Jurkat, Clone E6-1 (cell line): ENCODE data around the gene TMEM219. TPM values are rescaled to one million over a fixed set of nuclear protein-coding genes. Genes with fewer than 3 reads are reported as not detected.
A peak's percentile ranks its signal among the peaks of the same experiment; 100 is the strongest.
"Not testable (repeated sequence)": the region's sequence is repeated elsewhere in the genome, so short reads cannot be mapped to it uniquely, and the experiment has no call there.

ENCODE experiments used
- DNase-seq: peaks from one replicate; pipeline ENCODE4 v3.0.0-alpha.2; 2011; ENCODE audit warnings: low read depth, low spot score
- H3K4me3 ChIP-seq: 2 replicates; pipeline ENCODE4 v1.5.1; 2011; ENCODE audit warnings: mild to moderate bottlenecking, low read length, control low read depth, moderate library complexity
- polyA plus RNA-seq: library from polyadenylated mRNA; unstranded; fragments of >200 nt; gene quantifications from one replicate; pipeline ENCODE4 v1.2.1, GENCODE V29; 2012; ENCODE audit warnings: missing spikeins; ENCODE audit not compliant: insufficient read length, insufficient read depth

The TMEM219 gene, protein sequence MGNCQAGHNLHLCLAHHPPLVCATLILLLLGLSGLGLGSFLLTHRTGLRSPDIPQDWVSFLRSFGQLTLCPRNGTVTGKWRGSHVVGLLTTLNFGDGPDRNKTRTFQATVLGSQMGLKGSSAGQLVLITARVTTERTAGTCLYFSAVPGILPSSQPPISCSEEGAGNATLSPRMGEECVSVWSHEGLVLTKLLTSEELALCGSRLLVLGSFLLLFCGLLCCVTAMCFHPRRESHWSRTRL
- 159 TPM for polyA plus RNA-seq

DNA sequence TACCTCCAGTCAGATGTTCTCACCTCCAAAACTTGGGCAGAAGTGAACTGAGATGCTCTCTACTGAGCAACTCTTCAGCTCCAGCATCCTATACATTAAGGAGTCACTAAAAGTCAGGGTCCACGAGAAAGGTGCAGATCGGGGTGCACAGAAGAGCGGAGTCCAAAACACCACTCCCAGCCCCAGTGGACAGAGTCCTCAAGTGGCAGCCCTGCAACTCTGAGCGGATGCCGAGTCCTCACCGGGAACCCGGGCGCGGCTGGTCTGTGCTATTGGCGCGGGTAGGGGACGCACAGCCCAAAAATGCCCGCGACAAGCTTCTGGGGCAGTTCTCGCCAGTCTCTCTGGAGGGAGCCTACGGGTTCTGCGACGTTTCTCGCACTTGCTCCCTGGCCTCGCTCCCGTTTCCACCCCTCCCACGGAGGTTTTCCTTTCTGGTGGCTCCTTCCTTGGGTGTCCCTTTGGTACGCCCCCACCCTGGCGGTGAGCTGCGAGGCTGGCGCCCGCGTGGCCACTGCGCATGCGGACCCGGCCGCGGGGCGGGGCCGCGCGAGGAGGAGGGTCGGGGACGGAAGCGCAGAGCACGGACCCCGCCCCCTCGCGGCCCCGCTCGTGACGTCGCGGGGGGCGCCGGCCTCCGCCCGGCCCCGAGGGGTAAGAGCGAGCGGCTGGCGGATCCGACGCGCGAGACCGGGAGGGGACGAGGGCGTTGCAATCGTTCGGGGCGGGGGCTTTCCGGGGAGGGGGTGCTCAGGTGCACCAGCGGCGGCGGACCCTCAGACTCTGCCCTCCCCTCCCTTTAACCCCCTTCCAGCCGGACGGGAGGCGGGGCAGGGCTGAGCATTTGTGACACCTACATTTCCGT is at the start of gene TMEM219:
TSS of gene TMEM219 (plus strand) at position 601 of the 865 bp plus-strand sequence. CDS start 1,065 bp downstream, outside the sequence.
- DNase-seq = peak; percentile 82

DNA sequence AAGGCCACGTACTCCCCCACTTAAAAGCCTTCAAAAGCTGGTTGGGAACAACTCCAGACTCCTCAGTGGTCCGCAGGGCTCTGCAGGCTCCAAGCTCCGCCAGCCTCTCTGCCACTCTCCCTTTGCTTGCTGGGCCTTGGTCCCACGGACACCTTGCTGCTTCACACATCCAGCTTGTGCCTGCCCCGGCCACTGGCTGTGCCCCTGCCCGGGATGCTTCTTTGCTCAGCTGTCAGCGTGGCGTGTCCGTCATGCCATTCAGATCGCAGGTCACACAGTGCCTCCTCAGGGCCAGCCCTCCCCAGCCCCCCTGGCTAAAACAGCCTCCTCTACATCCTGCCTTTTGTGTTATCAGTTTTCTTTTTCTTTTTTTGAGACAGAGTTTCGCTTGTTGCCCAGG is 49.8 kb upstream of the TMEM219 start:
- H3K4me3 ChIP-seq = no peak overlapping the region
- DNase-seq = no peak

More for the DNA sequence above, at the start of gene TMEM219:
- H3K4me3 ChIP-seq = peak within 1 kb of the TSS; percentile 78

DNA sequence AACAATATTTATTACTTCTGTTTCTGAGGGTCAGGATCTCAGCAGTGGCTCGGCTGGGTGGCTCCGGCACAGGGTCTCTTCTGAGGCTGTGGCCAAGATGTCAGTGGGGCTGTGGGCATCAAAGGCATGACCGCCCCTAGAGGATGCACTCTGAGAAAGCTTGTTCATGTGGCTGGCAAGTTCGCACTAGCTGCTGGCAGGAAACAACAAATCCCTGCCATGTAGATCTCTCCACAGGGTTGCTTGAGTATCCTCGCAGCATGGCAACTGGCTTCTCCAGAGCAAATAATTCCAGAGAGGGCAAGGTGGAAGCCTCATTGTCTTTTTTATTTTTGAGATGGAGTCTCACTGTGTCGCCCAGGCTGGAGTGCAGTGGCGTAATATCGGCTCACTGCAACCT is 48.4 kb upstream of the TMEM219 start:
- no peak overlapping the region for H3K4me3 ChIP-seq
- no peak for DNase-seq

DNA sequence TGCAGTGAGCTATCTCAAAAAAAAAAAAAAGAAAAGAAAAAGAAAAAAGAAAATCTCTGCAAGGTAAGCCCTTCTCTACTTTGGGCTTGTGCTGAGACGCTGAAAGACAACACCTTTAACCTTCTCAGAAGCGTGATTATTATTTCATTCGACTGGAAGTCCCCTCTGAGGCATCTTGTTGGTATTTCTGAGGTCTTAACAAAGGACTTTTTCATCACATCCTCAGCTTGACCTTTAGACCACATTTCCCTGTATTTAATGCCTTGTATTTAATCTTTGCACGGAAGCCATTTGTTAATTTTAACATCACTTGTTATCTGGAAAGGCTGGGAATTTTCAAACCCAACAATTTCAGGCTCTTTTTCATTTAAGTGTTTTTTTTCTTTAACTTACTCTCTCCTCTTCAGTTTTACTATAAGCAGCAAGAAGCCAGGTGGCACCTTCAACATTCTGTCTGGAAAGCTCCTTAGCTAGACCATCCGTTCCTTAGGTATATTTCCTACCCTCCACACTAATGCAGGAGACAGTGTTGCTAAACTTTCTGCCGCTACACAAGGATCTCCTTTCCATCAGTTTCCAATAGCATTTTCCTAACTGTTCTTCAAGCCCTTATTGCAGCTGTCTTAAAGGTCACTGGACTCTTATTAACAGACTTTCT is 46.2 kb upstream of the TMEM219 start:
- no peak overlapping the region for H3K4me3 ChIP-seq
- no peak for DNase-seq

- no peak overlapping the region for H3K4me3 ChIP-seq
- no peak for DNase-seq
These were observed 44.9 kb upstream of the TMEM219 start for GRCh38 chr16:29916979-29917378.

- H3K4me3 ChIP-seq = no peak overlapping the region
- DNase-seq = no peak
These were observed 41.4 kb upstream of the TMEM219 start for GRCh38 chr16:29920288-29921033.

GRCh38 chr16:29921034-29921385 is 40.9 kb upstream of the TMEM219 start:
- H3K4me3 ChIP-seq = no peak overlapping the region
- DNase-seq = no peak

- no peak for DNase-seq
- H3K4me3 ChIP-seq = no peak overlapping the region
These were observed 39.6 kb upstream of the TMEM219 start for GRCh38 chr16:29922326-29922725.

DNA sequence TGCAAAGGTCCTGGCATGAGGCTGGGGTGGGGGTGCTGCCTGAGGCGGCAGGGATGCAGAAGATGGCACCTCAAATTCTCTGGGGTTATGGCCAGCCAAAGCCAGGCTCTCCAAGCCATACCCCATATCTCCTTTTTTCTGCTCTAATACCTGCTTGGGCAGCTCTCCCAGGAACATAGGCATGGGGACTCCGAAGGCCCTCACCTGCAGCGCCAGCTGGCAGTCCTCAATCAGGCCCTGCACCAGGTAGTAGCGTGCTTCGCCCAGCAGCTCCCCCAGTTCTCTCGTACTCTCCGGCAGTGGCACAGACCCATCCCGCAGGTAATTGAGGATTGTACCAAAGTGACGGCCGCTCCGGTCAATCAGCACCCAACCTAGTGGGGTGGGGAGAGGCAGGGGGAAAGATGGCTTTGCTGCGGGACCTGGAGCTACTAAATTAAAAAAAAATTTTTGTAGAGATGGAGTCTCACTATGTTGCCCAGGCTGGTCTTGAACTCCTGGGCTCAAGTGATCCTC is 38.8 kb upstream of the TMEM219 start:
- no peak for DNase-seq
- H3K4me3 ChIP-seq = no peak overlapping the region

DNA sequence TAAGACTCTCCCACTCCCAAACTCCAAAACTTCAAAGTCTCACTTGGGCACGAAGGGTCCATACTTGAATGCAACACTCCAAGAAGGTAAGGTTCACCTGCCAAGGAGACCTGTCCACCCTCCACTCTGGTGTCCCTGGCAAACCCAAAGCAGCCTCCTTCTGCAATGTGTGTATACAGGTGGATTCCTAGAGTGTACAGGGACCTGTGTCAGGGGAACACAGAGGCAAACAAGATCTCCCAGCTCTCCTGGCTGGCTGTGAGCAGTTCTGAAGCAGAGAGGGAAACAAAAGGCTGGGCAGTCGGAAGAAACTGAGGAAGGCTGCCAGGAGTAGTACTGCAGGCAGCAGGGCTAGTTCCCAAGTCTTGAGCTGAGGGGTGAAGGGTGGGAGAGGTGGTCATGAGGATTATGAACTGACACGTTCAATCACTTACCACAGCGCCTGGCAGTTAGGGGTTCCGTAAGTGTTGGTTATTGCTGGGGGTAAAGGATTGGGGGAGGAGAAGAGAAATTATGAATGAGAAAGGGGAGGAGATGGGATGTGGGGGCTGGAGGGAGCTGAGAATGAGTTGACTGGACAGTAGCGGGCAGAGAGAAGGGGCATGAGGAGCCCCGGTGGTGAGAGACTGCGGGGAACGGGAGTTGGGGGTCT is 36.6 kb upstream of the TMEM219 start:
- peak overlapping the region; percentile 87 for H3K4me3 ChIP-seq
- no peak for DNase-seq

GRCh38 chr16:29925781-29926710 is 35.8 kb upstream of the TMEM219 start, which contains the start of gene KCTD13:
Gene KCTD13 (minus strand): TSS chr16:29926226. CDS start chr16:29926033, 193 bp downstream.
- peak within 1 kb of the TSS; percentile 87 for H3K4me3 ChIP-seq
- DNase-seq = peak; percentile 68

GRCh38 chr16:29926711-29927052 is 35.2 kb upstream of the TMEM219 start:
- peak overlapping the region; percentile 87 for H3K4me3 ChIP-seq
- DNase-seq = no peak

- H3K4me3 ChIP-seq = peak overlapping the region; percentile 87
- DNase-seq = no peak
These were observed 34.6 kb upstream of the TMEM219 start for GRCh38 chr16:29927070-29927905.

DNA sequence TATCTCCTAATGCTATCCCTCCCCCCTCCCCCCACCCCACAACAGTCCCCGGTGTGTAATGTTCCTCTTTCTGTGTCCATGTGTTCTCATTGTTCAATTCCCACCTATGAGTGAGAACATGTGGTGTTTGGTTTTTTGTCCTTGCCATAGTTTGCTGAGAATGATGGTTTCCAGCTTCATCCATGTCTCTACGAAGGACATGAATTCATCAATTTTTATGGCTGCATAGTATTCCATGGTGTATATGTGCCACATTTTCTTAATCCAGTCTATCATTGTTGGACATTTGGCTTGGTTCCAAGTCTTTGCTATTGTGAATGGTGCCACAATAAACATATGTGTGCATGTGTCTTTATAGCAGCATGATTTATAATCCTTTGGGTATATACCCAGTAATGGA is 30.1 kb upstream of the TMEM219 start:
- not testable (repeated sequence) for H3K4me3 ChIP-seq, DNase-seq

DNA sequence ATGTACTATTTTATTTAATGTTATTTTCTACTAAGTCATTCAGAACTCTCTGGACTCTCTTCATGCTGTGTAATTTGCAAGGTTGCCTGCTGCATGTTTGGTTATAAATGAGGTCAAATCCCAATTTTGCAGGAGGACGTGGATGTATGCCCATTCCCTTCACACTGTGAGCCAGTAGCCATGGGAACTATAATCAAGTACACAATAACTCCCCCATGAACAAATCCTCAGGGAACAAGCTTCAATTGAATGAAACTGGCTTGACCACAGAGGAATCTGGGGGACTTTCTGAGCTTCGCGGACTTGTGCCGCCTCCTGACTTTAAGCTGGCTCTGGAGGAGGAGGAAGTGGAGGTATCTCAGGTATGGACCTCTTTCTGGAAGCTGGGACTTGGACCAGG is 21.2 kb upstream of the TMEM219 start:
- no peak for DNase-seq
- H3K4me3 ChIP-seq = no peak overlapping the region

DNA sequence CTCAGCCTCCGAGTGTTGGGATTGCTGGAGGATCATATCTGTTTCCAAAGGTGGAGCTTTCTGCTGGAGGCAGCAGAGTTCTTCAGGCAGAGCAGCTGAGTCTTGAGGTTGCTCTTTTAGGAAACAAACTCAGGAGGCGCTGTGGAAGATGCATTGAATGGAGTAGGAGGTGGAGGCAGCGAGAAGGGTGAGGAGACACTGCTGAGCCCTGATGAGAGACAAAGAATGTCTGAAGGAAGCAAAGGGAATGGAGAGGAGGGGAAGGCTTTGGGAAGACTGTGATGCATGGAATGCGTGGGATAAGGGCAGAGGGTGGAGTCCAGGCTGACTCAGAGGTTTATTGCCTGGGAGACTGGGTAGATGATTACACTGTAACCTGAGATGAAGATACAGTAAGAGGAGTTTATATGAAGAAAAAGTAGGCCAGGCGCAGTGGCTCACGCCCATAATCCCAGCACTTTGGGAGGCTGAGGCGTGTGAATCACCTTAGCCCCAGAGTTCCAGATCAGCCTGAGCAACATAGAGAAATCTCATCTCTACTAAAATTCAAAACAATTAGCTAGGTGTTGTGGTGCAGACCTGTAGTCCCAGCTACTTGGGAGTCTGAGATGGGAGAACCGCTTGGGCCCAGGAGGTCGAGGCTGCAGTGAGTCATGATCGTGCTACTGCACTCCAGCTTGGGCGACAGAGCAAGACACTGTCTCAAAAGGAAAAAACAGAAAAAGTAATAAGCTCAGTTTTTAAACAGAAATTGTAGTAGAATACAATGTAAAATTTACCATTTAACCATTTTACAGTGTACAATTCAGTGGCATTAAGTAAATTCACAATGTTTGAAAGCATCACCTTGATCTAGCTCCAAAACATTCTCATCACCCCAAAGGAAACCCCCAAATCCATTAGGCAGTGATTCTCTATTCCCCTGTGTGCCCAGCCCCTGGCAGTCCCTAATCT is 17.8 kb upstream of the TMEM219 start:
- no peak for DNase-seq
- H3K4me3 ChIP-seq = no peak overlapping the region
